OCI-LY7 (cell line): ENCODE measurements around the gene ALOXE3. TPM values are rescaled to one million over a fixed set of nuclear protein-coding genes. Genes with fewer than 3 reads are reported as not detected.
"Not testable (repeated sequence)": the region's sequence is repeated elsewhere in the genome, so short reads cannot be mapped to it uniquely, and the experiment has no call there.

Source experiments
- BruUV-seq: library from RNA; stranded (reverse); fragments of 400-500 nt; replicated peaks from 2 replicates; lab custom pipeline; 2021; lab: Mats Ljungman, UMichigan
- CTCF ChIA-PET: fragments of 300-600 bp; sonication (Branson Sonifier 250); formaldehyde crosslinking; loops from one replicate; lab custom pipeline; 2022; ENCODE audit warnings: antibody characterized with exemption; ENCODE audit not compliant: unreplicated experiment; lab: Charles Lee
- POLR2A ChIA-PET: fragments of 300-600 bp; sonication (Branson Sonifier 250); formaldehyde crosslinking; loops from one replicate; lab custom pipeline; 2022; ENCODE audit warnings: antibody characterized with exemption; lab: Charles Lee
- DNase-seq: peaks from one replicate; pipeline ENCODE4 v3.0.0-alpha.2; 2015; ENCODE audit warnings: low spot score
- H2AFZ ChIP-seq: fragments of 200-600 bp; sonication (generic), shearing (Covaris generic); 2 replicates; pipeline ENCODE4 v1.6.1; 2014; ENCODE audit warnings: mild to moderate bottlenecking, antibody characterized with exemption, low read length, moderate library complexity
- H3K27ac ChIP-seq: fragments of 200-600 bp; sonication (generic); 2 replicates; pipeline ENCODE4 v1.5.1; 2014; ENCODE audit warnings: mixed run types, low read depth, mild to moderate bottlenecking, moderate library complexity, low read length, inconsistent platforms; ENCODE audit not compliant: poor library complexity, severe bottlenecking
- H3K36me3 ChIP-seq: fragments of 200-600 bp; sonication (generic); 2 replicates; pipeline ENCODE4 v1.6.1; 2014; ENCODE audit warnings: mild to moderate bottlenecking, antibody characterized with exemption, low read length, moderate library complexity, mixed read lengths; ENCODE audit not compliant: insufficient read depth
- H3K4me1 ChIP-seq: fragments of 200-600 bp; sonication (generic); 2 replicates; pipeline ENCODE4 v1.5.1; 2014; ENCODE audit warnings: mild to moderate bottlenecking, low read length; ENCODE audit not compliant: insufficient read depth, poor library complexity, severe bottlenecking
- H3K4me2 ChIP-seq: fragments of 200-600 bp; sonication (generic); 2 replicates; pipeline ENCODE4 v1.6.1; 2014; ENCODE audit warnings: mild to moderate bottlenecking, low read length
- H3K4me3 ChIP-seq: fragments of 200-600 bp; sonication (generic); 2 replicates; pipeline ENCODE4 v1.5.1; 2014; ENCODE audit warnings: mild to moderate bottlenecking, low read depth, low read length; ENCODE audit not compliant: poor library complexity, severe bottlenecking
- H3K79me2 ChIP-seq: fragments of 200-600 bp; sonication (generic); 2 replicates; pipeline ENCODE4 v1.6.1; 2016; ENCODE audit warnings: low read depth, mild to moderate bottlenecking, low read length, moderate library complexity, mixed read lengths; ENCODE audit not compliant: insufficient read depth
- H3K9me2 ChIP-seq: fragments of 200-600 bp; sonication (generic); 2 replicates; pipeline ENCODE4 v1.6.1; 2016; ENCODE audit warnings: mild to moderate bottlenecking, low read length, mixed read lengths; ENCODE audit not compliant: insufficient read depth
- H3K9me3 ChIP-seq: fragments of 200-600 bp; sonication (generic); 2 replicates; pipeline ENCODE4 v1.6.1; 2014; ENCODE audit warnings: mild to moderate bottlenecking, mixed run types, low read length, mixed read lengths
- H4K20me1 ChIP-seq: fragments of 200-600 bp; sonication (generic); 2 replicates; pipeline ENCODE4 v1.6.1; 2014; ENCODE audit warnings: mild to moderate bottlenecking, antibody characterized with exemption, low read length, moderate library complexity, mixed read lengths; ENCODE audit not compliant: insufficient read depth
- EZH2phosphoT487 ChIP-seq: fragments of 200-600 bp; sonication (generic); IDR thresholded peaks from 2 replicates; pipeline ENCODE4 v1.6.1; 2018; ENCODE audit warnings: low read depth, borderline replicate concordance, mild to moderate bottlenecking, mixed run types, antibody characterized with exemption, low read length, moderate library complexity, mixed read lengths
- intact Hi-C: fragments of 100-400 bp; cut with micrococcal nuclease; formaldehyde crosslinking; loops from one replicate; pipeline ENCODE4 v1.10.0; 2022; ENCODE audit not compliant: unreplicated experiment
- total RNA-seq, 2 experiments: library from RNA; depleted of rRNA in 1 of 2; stranded (reverse); fragments of >200 nt in 1 of 2; shearing (Covaris generic) in 1 of 2; gene quantifications; 2 replicates each; pipeline ENCODE4 v1.2.3, GENCODE V29; 2014 to 2022
- TF ChIP-seq, protein P1 (sequence below): fragments of 200-600 bp; sonication (generic); conservative IDR thresholded peaks from 2 replicates; pipeline ENCODE4 v1.5.1; 2014; ENCODE audit warnings: mild to moderate bottlenecking, antibody characterized with exemption, low read length, moderate library complexity, mixed read lengths

Gene ALOXE3
- total RNA-seq, 2 experiments from 2014 or later, result 0.10 TPM; not detected in 1

GRCh38 chr17:8108972-8109660 is 9.2 kb downstream of the ALOXE3 start:
- no peak for DNase-seq
- H3K27ac ChIP-seq, result no peak overlapping the region
- BruUV-seq, result no TSS peak
- H3K9me2 ChIP-seq, result no peaks in the 10 kb centered on the region
- no peak overlapping the region for H2AFZ ChIP-seq
- ChIA-PET POLR2A (no interaction called here), CTCF (interaction anchor here (1.1 to 2.4 kb wide), 2 partner anchors 29 to 35 kb away, joined by 3 to 7 read pairs; no protein-coding TSS in a partner anchor)
- no peaks in the 10 kb centered on the region for H3K9me3 ChIP-seq
- H3K4me3 ChIP-seq, result no peak overlapping the region
- H4K20me1 ChIP-seq, result no peaks in the 10 kb centered on the region
- TF ChIP-seq, protein P1, sequence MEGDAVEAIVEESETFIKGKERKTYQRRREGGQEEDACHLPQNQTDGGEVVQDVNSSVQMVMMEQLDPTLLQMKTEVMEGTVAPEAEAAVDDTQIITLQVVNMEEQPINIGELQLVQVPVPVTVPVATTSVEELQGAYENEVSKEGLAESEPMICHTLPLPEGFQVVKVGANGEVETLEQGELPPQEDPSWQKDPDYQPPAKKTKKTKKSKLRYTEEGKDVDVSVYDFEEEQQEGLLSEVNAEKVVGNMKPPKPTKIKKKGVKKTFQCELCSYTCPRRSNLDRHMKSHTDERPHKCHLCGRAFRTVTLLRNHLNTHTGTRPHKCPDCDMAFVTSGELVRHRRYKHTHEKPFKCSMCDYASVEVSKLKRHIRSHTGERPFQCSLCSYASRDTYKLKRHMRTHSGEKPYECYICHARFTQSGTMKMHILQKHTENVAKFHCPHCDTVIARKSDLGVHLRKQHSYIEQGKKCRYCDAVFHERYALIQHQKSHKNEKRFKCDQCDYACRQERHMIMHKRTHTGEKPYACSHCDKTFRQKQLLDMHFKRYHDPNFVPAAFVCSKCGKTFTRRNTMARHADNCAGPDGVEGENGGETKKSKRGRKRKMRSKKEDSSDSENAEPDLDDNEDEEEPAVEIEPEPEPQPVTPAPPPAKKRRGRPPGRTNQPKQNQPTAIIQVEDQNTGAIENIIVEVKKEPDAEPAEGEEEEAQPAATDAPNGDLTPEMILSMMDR, result no peak
- no peak for TF ChIP-seq EZH2phosphoT487
- H3K4me2 ChIP-seq, result no peak overlapping the region
- no peaks in the 10 kb centered on the region for H3K36me3 ChIP-seq
- no peaks in the 10 kb centered on the region for H3K79me2 ChIP-seq
- intact Hi-C loops, result no loop called here
- H3K4me1 ChIP-seq, result peaks cover 12% of the 10 kb centered on the region

DNA sequence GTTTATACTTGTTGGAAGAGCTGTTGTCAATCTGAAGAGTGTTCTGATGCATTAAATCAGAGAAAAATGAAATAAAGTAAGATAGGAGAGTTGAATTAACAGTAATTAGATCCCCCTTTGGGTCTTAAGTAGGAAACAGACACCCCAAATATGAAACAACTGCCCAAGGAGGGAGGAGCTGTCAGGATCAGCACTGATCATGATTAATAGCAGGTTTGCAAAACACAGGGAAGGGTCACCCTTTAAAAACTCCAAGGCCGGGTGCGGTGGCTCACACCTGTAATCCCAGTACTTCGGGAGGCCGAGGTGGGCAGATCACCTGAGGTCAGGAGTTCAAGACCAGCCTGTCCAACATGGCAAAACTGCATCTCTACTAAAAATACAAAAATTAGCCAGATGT is 11.3 kb downstream of the ALOXE3 start:
- H3K9me2 ChIP-seq, CTCF ChIA-PET, H3K4me3 ChIP-seq, DNase-seq, H3K36me3 ChIP-seq, H4K20me1 ChIP-seq, H3K4me2 ChIP-seq, intact Hi-C loops, H3K79me2 ChIP-seq, H3K27ac ChIP-seq, BruUV-seq, H3K9me3 ChIP-seq: not testable (repeated sequence)
- Histone ChIP-seq H2AFZ (peak overlapping the region; percentile 45; the same call in 1 of the 2 replicates), H3K4me1 (peaks cover 12% of the 10 kb centered on the region)
- POLR2A ChIA-PET, result interaction anchor here (1.0 kb wide), 1 partner anchor 51 kb away, joined by 3 read pairs; no protein-coding TSS in a partner anchor

DNA sequence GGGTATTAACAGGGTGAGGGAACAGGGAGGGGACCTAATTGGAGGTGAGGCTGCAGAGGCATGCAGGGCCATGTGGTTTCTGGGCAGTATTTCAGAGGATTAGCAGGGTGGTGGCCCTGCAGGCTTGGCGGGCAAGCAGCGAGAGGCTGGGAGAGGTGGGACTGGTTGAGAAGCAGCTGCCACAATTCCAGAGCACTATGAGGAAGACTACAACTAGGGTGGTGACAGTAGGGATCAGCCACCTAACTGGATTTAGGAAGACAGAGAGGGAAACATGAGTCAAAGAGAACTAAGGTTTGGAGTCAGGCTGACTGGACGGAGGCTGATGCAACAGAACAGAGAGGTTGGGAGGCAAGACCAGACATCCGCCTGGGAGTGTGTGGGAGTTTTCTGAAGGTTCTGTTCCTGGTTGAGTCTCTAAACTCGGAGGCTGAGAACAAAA is 12.3 kb downstream of the ALOXE3 start:
- peaks cover 12% of the 10 kb centered on the region for H3K4me1 ChIP-seq
- H3K27ac ChIP-seq, result no peak overlapping the region
- H3K79me2 ChIP-seq, result no peaks in the 10 kb centered on the region
- no peak for TF ChIP-seq EZH2phosphoT487
- TF ChIP-seq, protein P1, result no peak
- intact Hi-C loops, result no loop called here
- H3K4me3 ChIP-seq, result no peak overlapping the region
- ChIA-PET POLR2A (interaction anchor here (0.7 to 1.7 kb wide), 3 partner anchors 12 to 50 kb away, joined by 3 to 9 read pairs (median 8); no protein-coding TSS in a partner anchor), CTCF (interaction anchor here (1.4 kb wide), 1 partner anchor 27 kb away, joined by 4 read pairs; no protein-coding TSS in a partner anchor)
- H4K20me1 ChIP-seq, result no peaks in the 10 kb centered on the region
- no peaks in the 10 kb centered on the region for H3K36me3 ChIP-seq
- no peak overlapping the region for H3K4me2 ChIP-seq
- no peaks in the 10 kb centered on the region for H3K9me3 ChIP-seq
- peak; percentile 31 for DNase-seq
- no peaks in the 10 kb centered on the region for H3K9me2 ChIP-seq
- peak overlapping the region; percentile 45; the same call in 1 of the 2 replicates for H2AFZ ChIP-seq
- no TSS peak for BruUV-seq
